T-helper 2 cell treated with Interferon-gamma antibody and Interleukin-4, amounts not matched to agents 5 μg/mL and 100 μg/mL, for 36 hours (primary cell): ENCODE measurements around the gene APOL1.
A peak's percentile ranks its signal among the peaks of the same experiment; 100 is the strongest.
"Not testable (repeated sequence)": the region's sequence is repeated elsewhere in the genome, so short reads cannot be mapped to it uniquely, and the experiment has no call there.

ENCODE experiments used
- DNase-seq: peaks from one replicate; pipeline ENCODE4 v3.0.0; 2021; ENCODE audit warnings: low spot score
- H3K27ac Mint-ChIP-seq: one replicate; pipeline ENCODE4 v1.8.0; 2021; ENCODE audit warnings: mild to moderate bottlenecking, mixed read lengths
- H3K27me3 Mint-ChIP-seq: one replicate; pipeline ENCODE4 v1.8.0; 2021; ENCODE audit warnings: low read depth, mixed read lengths
- H3K36me3 Mint-ChIP-seq: one replicate; pipeline ENCODE4 v1.8.0; 2021; ENCODE audit warnings: low read depth, mixed read lengths
- H3K4me1 Mint-ChIP-seq: one replicate; pipeline ENCODE4 v1.8.0; 2021; ENCODE audit warnings: low read depth, mixed read lengths
- H3K4me3 Mint-ChIP-seq: one replicate; pipeline ENCODE4 v1.8.0; 2022; ENCODE audit warnings: mild to moderate bottlenecking, moderate library complexity, mixed read lengths
- H3K9me3 Mint-ChIP-seq: one replicate; pipeline ENCODE4 v1.8.0; 2021; ENCODE audit warnings: mixed read lengths

APOL1 gene, protein sequence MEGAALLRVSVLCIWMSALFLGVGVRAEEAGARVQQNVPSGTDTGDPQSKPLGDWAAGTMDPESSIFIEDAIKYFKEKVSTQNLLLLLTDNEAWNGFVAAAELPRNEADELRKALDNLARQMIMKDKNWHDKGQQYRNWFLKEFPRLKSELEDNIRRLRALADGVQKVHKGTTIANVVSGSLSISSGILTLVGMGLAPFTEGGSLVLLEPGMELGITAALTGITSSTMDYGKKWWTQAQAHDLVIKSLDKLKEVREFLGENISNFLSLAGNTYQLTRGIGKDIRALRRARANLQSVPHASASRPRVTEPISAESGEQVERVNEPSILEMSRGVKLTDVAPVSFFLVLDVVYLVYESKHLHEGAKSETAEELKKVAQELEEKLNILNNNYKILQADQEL

GRCh38 chr22:36252754-36253522 is at the start of gene APOL1:
TSS of gene APOL1 (plus strand) at chr22:36253133. CDS start at chr22:36254956, 1,823 bp downstream.
- H3K27me3 Mint-ChIP-seq: no peaks in the 10 kb centered on the region
- peaks cover 13% of the 10 kb centered on the region for H3K9me3 Mint-ChIP-seq
- peaks cover 16% of the 10 kb centered on the region for H3K36me3 Mint-ChIP-seq
- H3K4me3 Mint-ChIP-seq: peak within 1 kb of the TSS; percentile 96
- H3K27ac Mint-ChIP-seq: peak within 1 kb of the TSS; percentile 91
- peak; percentile 51 for DNase-seq
- H3K4me1 Mint-ChIP-seq: peaks cover 41% of the 10 kb centered on the region

DNA sequence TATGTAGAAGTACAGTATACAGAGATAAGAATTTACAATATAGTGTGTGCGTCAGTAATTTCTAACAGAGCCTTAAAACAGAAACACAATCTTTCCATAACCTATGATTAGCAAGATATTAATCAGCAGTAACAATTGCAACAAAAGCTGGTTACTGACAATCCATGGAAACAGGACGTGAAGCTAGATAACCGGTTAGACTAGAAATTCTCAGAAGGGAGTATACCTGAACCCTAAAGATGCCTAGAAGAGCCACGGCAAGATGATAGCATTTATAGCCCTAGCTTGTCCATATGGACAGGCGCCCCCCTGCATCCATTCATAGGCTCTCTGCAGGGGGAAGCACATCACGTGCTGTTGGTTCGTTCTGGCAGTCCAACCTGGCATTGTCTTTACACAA is 49.5 kb upstream of the APOL1 start:
- not testable (repeated sequence) for H3K4me3 Mint-ChIP-seq, H3K27ac Mint-ChIP-seq, DNase-seq, H3K4me1 Mint-ChIP-seq, H3K9me3 Mint-ChIP-seq, H3K36me3 Mint-ChIP-seq, H3K27me3 Mint-ChIP-seq

- no peak overlapping the region for H3K4me3 Mint-ChIP-seq
- H3K36me3 Mint-ChIP-seq: no peaks in the 10 kb centered on the region
- peaks cover 3% of the 10 kb centered on the region for H3K27me3 Mint-ChIP-seq
- no peak for DNase-seq
- H3K27ac Mint-ChIP-seq: no peak overlapping the region
- H3K4me1 Mint-ChIP-seq: peaks cover 4% of the 10 kb centered on the region
- H3K9me3 Mint-ChIP-seq: peaks cover 5% of the 10 kb centered on the region
Measured at GRCh38 chr22:36204001-36204631, 48.8 kb upstream of the APOL1 start.

DNA sequence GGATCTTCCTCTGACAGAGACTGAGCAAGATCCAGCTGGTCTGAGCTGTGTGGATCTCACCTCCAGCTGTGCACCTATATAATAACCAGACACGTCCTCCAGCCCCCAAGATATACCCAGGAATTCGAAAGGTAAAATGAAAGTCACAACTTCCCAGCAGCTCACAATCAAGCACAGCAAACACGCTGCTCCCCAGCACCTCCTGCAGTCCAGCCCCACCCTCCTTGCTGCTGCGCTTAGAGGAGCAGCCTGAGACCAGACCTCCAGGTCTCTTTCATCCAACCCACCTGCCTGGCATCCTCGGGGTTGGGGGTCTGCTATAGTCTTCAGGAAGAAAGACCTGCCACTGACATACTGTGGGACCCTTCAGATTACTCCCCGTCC is 48.3 kb upstream of the APOL1 start:
- Mint-ChIP-seq H3K9me3 (peaks cover 11% of the 10 kb centered on the region), H3K36me3 (no peaks in the 10 kb centered on the region), H3K4me3 (no peak overlapping the region), H3K27ac (no peak overlapping the region), H3K27me3 (peaks cover 5% of the 10 kb centered on the region), H3K4me1 (peaks cover 4% of the 10 kb centered on the region)
- no peak for DNase-seq

DNA sequence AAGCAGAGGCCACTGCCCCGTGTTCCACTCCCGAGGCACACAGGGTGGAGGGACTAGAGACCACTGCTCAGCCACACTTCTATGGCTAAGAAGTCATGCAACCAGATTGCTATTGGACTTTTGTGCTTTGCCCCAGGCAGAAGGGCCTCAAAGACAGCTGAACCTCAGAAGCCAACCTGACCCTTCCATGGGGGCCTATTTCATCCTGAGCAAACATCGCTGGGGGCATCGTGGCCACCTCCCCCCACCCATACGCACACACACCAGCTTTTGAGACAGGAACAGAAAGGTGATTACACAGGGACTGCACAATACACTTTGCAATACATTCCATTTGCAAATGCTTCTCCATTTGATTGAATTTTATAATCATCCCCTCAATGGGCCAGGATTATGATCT is 47.4 kb upstream of the APOL1 start:
- not testable (repeated sequence) for H3K4me3 Mint-ChIP-seq, H3K27me3 Mint-ChIP-seq, DNase-seq, H3K27ac Mint-ChIP-seq, H3K4me1 Mint-ChIP-seq, H3K36me3 Mint-ChIP-seq
- peaks cover 17% of the 10 kb centered on the region for H3K9me3 Mint-ChIP-seq

DNA sequence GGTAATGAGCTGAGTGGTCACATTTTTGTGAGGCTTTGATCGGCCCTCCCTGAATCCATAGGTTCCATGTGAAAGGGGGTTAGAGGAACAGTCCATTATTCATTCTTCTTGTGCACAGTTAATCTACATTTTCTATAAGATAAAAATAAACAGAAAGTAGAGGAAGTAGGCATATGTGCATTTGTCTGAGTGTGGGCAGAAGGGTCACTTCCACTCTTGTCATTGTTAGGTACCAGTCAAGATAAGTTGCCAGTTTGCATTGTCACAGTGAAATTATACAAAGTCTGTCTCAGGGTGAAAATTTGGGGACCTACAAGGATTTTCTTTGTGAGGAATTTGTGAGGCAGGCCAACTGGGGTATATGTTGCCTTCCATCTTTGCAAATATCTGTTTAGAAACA is 46.7 kb upstream of the APOL1 start:
- H3K27me3 Mint-ChIP-seq: peaks cover 13% of the 10 kb centered on the region
- H3K4me3 Mint-ChIP-seq: no peak overlapping the region
- DNase-seq: no peak

GRCh38 chr22:36208162-36208765 is 44.7 kb upstream of the APOL1 start:
- Mint-ChIP-seq H3K36me3 (no peaks in the 10 kb centered on the region), H3K27ac (no peak overlapping the region), H3K4me3 (no peak overlapping the region), H3K9me3 (peaks cover 17% of the 10 kb centered on the region), H3K27me3 (peaks cover 23% of the 10 kb centered on the region), H3K4me1 (peaks cover 9% of the 10 kb centered on the region)
- DNase-seq: no peak

More for the DNA sequence above, 46.7 kb upstream of the APOL1 start:
- H3K4me1 Mint-ChIP-seq: peaks cover 9% of the 10 kb centered on the region
- peaks cover 17% of the 10 kb centered on the region for H3K9me3 Mint-ChIP-seq
- H3K27ac Mint-ChIP-seq: no peak overlapping the region
- no peaks in the 10 kb centered on the region for H3K36me3 Mint-ChIP-seq

DNA sequence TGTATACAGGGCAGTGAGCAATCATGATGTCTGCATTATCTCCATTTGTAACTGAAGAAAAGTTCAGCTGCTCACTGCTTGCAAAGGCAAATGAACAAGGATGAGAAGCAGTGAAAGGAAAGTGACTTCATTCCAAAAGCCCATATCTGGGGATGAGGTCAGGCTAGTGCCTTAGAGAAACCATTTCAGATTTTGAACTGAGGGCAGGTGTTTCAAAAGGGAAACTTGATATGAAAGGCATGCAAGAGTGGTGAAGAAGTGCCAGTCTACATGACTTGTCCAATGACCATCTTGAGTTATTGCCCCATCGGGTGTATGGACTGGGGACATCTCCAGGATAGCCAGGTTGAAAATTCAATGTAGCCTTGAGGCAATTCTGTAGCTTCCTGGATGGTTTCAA is 44.0 kb upstream of the APOL1 start:
- Mint-ChIP-seq H3K4me3 (no peak overlapping the region), H3K27me3 (peaks cover 30% of the 10 kb centered on the region), H3K36me3 (no peaks in the 10 kb centered on the region), H3K9me3 (peaks cover 17% of the 10 kb centered on the region), H3K4me1 (peaks cover 9% of the 10 kb centered on the region), H3K27ac (no peak overlapping the region)
- no peak for DNase-seq

- H3K4me1 Mint-ChIP-seq, H3K27ac Mint-ChIP-seq, H3K4me3 Mint-ChIP-seq, DNase-seq, H3K36me3 Mint-ChIP-seq: not testable (repeated sequence)
- Mint-ChIP-seq H3K27me3 (peaks cover 32% of the 10 kb centered on the region), H3K9me3 (peaks cover 17% of the 10 kb centered on the region)
Measured at GRCh38 chr22:36209488-36209908, 43.4 kb upstream of the APOL1 start.

- Mint-ChIP-seq H3K36me3 (no peaks in the 10 kb centered on the region), H3K9me3 (peaks cover 17% of the 10 kb centered on the region), H3K27me3 (peaks cover 37% of the 10 kb centered on the region), H3K27ac (no peak overlapping the region), H3K4me1 (peaks cover 7% of the 10 kb centered on the region), H3K4me3 (no peak overlapping the region)
- no peak for DNase-seq
Measured at GRCh38 chr22:36210224-36210623, 42.7 kb upstream of the APOL1 start.

- Mint-ChIP-seq H3K36me3 (no peaks in the 10 kb centered on the region), H3K4me3 (no peak overlapping the region), H3K27me3 (peaks cover 48% of the 10 kb centered on the region), H3K4me1 (peaks cover 7% of the 10 kb centered on the region), H3K9me3 (peaks cover 17% of the 10 kb centered on the region), H3K27ac (no peak overlapping the region)
- no peak for DNase-seq
Measured at GRCh38 chr22:36211237-36211861, 41.6 kb upstream of the APOL1 start.

DNA sequence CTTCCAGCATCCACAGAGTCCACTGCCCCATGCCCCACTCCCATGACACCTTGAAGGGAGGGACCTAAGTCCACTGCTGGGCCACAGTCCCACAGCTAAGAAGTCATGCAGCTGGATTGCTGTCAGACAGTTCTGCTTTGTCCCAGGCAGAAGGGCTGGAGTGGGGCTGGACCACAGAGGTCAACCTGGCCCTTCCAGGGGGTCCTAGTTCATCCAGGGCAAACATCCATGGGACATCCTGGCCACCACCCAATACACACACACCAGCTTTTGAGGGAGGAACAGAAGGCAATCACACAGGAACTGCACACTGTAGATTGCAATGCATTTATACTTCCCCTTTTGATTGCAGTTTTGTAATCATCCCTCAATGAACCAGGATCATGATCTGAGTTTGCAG is 40.0 kb upstream of the APOL1 start:
- Mint-ChIP-seq H3K36me3 (no peaks in the 10 kb centered on the region), H3K9me3 (peaks cover 17% of the 10 kb centered on the region), H3K4me3 (no peak overlapping the region), H3K27me3 (peaks cover 55% of the 10 kb centered on the region), H3K27ac (no peak overlapping the region), H3K4me1 (peaks cover 7% of the 10 kb centered on the region)
- no peak for DNase-seq

DNA sequence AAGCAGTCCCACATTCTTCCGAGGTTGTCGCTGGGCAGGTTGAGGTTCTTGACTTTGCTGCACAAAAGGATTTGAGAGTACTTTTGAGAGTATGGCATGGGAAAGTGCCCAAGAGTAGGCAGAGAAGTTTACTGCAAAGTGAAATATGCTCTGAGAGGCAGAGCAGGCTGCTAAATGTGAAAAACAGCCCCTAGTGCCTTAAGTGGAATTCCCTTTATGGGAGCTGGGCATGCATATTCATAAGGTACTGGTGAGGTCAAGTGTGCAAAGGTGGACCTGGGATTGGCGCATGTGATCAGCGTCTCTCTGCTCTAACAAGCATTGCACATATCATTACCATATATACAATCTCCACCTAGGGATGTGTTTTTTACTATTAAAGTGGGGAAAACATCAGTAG is 39.3 kb upstream of the APOL1 start:
- DNase-seq: no peak
- Mint-ChIP-seq H3K4me1 (peaks cover 5% of the 10 kb centered on the region), H3K27me3 (peaks cover 60% of the 10 kb centered on the region), H3K4me3 (no peak overlapping the region), H3K36me3 (no peaks in the 10 kb centered on the region), H3K9me3 (peaks cover 17% of the 10 kb centered on the region), H3K27ac (no peak overlapping the region)
